ENCODE data around the gene LRCH3. TPM values are rescaled to one million over a fixed set of nuclear protein-coding genes. Genes with fewer than 3 reads are reported as not detected.

The LRCH3 gene
- total RNA-seq, 1 experiment from 2014 or later: 39.4 TPM

- Mint-ChIP-seq H3K27me3 (ENCODE audit: unreplicated experiment) (no peaks in the 10 kb centered on the region), H3K4me3 (ENCODE audit: low read depth, unreplicated experiment) (no peak overlapping the region), H3K27ac (ENCODE audit: unreplicated experiment) (no peak overlapping the region), H3K4me1 (ENCODE audit: low read depth, unreplicated experiment) (no peaks in the 10 kb centered on the region), H3K9me3 (ENCODE audit: low read depth, unreplicated experiment) (no peaks in the 10 kb centered on the region), H3K36me3 (ENCODE audit: insufficient read depth, unreplicated experiment) (no peaks in the 10 kb centered on the region)
- intact Hi-C loops (cut with micrococcal nuclease; ENCODE audit: unreplicated experiment): no loop called here
- CTCF ChIA-PET: no interaction called here
- BruUV-seq (replicated peaks): no TSS peak
- TF ChIP-seq, protein P1, sequence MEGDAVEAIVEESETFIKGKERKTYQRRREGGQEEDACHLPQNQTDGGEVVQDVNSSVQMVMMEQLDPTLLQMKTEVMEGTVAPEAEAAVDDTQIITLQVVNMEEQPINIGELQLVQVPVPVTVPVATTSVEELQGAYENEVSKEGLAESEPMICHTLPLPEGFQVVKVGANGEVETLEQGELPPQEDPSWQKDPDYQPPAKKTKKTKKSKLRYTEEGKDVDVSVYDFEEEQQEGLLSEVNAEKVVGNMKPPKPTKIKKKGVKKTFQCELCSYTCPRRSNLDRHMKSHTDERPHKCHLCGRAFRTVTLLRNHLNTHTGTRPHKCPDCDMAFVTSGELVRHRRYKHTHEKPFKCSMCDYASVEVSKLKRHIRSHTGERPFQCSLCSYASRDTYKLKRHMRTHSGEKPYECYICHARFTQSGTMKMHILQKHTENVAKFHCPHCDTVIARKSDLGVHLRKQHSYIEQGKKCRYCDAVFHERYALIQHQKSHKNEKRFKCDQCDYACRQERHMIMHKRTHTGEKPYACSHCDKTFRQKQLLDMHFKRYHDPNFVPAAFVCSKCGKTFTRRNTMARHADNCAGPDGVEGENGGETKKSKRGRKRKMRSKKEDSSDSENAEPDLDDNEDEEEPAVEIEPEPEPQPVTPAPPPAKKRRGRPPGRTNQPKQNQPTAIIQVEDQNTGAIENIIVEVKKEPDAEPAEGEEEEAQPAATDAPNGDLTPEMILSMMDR (IDR thresholded peaks at IDR 0.05; ENCODE audit: unreplicated experiment): no peak
- DNase-seq: no peak
Observed at GRCh38 chr3:197880491-197881269, 89.6 kb downstream of the LRCH3 start.

DNA sequence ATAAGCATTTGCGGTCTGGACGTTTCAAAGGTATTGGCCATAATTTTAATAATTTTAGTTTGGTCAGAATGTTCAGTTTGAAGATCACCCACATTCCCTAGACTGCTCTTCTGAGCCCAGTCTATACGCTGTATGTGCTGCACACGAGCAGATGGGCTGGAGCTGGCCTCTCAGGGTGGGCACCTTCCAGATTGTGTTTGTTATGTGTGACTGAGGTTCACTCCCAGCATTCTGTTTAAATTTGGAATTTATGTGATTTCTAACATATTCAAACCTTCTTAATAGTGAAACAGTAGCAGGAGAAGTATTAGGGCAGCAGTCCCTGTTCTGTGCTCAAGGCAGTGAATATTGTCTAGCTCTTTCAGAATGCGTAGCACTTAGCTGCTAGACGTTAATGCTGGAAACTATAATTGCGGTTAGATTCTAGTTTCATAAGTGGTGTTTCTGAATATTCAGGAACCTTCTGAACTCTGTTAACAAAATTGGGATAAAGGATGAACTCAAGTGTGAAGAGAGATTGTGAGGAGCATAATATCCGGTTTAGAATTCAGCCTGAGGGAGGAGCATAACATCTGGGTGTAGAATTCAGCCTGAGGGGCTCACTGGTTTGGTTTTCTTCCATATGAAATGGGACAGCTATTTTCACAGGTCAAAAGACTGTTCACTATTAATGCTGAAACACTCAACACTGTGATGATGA is 90.4 kb downstream of the LRCH3 start:
- no peak overlapping the region for H3K4me3 Mint-ChIP-seq (ENCODE audit: low read depth, unreplicated experiment)

DNA sequence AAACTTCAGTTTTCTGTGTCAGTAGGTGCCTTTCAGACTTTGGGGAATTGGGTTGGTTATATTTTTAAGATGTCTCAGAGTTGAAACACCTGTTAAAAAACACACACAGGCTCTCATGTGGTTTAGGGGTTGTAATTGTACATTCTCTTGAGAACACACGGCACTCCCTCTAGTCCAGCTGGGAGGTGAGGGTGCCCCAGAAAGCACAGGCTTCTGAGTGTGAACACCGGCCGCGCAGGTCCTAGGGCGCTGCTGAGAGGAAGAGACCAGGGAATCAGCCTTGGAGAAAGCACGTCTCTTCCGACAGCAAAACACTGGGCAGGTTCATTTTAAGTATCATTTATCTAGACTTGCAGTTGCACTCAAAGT is 90.9 kb downstream of the LRCH3 start:
- H3K4me1 Mint-ChIP-seq (ENCODE audit: low read depth, unreplicated experiment): no peaks in the 10 kb centered on the region
- H3K27ac Mint-ChIP-seq (ENCODE audit: unreplicated experiment): no peak overlapping the region
- no peaks in the 10 kb centered on the region for H3K9me3 Mint-ChIP-seq (ENCODE audit: low read depth, unreplicated experiment)
- H3K4me3 Mint-ChIP-seq (ENCODE audit: low read depth, unreplicated experiment): no peak overlapping the region
- H3K36me3 Mint-ChIP-seq (ENCODE audit: insufficient read depth, unreplicated experiment): no peaks in the 10 kb centered on the region
- CTCF ChIA-PET: no interaction called here
- TF ChIP-seq, protein P1 (IDR thresholded peaks at IDR 0.05; ENCODE audit: unreplicated experiment): no peak
- intact Hi-C loops (cut with micrococcal nuclease; ENCODE audit: unreplicated experiment): no loop called here
- H3K27me3 Mint-ChIP-seq (ENCODE audit: unreplicated experiment): no peaks in the 10 kb centered on the region
- no TSS peak for BruUV-seq (replicated peaks)
- no peak for DNase-seq

More for the DNA sequence above, 90.4 kb downstream of the LRCH3 start:
- TF ChIP-seq, protein P1 (IDR thresholded peaks at IDR 0.05; ENCODE audit: unreplicated experiment): no peak
- BruUV-seq (replicated peaks): no TSS peak
- no peaks in the 10 kb centered on the region for H3K27me3 Mint-ChIP-seq (ENCODE audit: unreplicated experiment)
- no peaks in the 10 kb centered on the region for H3K9me3 Mint-ChIP-seq (ENCODE audit: low read depth, unreplicated experiment)
- DNase-seq: no peak
- no peaks in the 10 kb centered on the region for H3K36me3 Mint-ChIP-seq (ENCODE audit: insufficient read depth, unreplicated experiment)
- CTCF ChIA-PET: no interaction called here
- intact Hi-C loops (cut with micrococcal nuclease; ENCODE audit: unreplicated experiment): no loop called here
- H3K27ac Mint-ChIP-seq (ENCODE audit: unreplicated experiment): no peak overlapping the region
- no peaks in the 10 kb centered on the region for H3K4me1 Mint-ChIP-seq (ENCODE audit: low read depth, unreplicated experiment)

DNA sequence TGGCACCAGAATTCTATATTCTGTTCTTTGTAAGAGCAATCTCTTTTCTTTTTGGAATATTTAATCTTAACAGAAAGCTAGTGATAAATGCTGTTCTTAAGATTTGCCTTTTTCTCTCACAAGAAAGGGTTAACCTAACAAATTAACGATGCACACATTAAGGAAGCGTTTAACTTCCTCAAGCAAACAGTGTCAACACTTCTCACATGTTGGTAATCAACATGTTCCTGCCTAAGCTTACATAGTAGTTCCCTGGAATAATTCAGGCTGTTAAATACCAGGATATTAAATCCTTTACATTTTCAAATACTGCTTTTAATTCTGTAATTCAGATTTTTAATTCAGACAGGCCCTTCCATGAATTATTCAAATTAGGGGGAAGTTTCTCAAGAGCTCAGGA is 91.5 kb downstream of the LRCH3 start:
- CTCF ChIA-PET: no interaction called here
- no peaks in the 10 kb centered on the region for H3K36me3 Mint-ChIP-seq (ENCODE audit: insufficient read depth, unreplicated experiment)
- no peak for DNase-seq
- H3K4me3 Mint-ChIP-seq (ENCODE audit: low read depth, unreplicated experiment): no peak overlapping the region
- H3K9me3 Mint-ChIP-seq (ENCODE audit: low read depth, unreplicated experiment): no peaks in the 10 kb centered on the region
- no peak overlapping the region for H3K27ac Mint-ChIP-seq (ENCODE audit: unreplicated experiment)
- H3K27me3 Mint-ChIP-seq (ENCODE audit: unreplicated experiment): no peaks in the 10 kb centered on the region
- intact Hi-C loops (cut with micrococcal nuclease; ENCODE audit: unreplicated experiment): no loop called here
- BruUV-seq (replicated peaks): no TSS peak
- TF ChIP-seq, protein P1 (IDR thresholded peaks at IDR 0.05; ENCODE audit: unreplicated experiment): no peak
- no peaks in the 10 kb centered on the region for H3K4me1 Mint-ChIP-seq (ENCODE audit: low read depth, unreplicated experiment)

Measured in Calu3 (cell line).